ENCODE data around the gene CDH22.

The CDH22 gene

DNA sequence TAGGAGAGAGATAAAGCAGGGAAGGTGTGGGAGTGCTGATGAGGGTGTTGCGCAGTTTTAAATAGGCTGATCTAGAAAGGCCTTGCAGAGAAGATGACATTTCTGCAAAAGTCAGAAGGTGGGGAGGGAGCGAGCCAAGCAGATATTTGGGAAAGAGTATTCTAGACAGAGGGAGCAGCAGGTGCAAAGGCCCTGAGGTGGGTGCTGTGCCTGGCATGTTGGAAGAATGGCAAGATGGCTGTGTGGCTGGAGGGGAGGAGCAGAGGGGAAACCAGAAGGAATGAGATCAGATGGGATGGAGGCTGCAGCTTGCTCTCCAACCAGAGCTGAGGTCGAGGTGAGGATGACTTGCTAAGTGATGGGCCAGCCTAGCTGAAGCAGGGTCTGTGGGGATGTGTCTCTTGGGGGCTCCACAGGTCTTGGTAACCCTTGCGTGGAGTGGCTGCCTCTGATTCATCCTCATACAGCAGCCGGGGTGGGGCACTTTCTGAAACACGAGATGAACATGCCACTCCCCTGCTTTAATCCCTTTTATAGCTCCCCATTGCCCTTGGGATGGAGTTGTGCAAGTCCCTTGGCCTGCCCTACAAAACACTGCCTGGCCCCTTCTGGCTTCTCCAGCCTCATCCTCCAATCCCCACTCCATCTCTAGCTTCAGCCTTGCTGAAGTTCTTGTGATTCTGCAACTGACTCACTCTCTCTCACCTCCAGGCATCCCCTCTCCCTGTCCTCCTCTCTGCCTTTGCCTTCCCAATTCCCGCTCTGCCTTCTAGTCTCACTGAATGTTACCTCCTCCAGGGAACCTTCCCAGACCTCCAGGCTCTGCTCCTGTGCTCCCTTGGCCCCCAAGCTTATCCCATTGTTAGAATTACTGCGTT is 94.1 kb downstream of the CDH22 start:
- DNase-seq (ENCODE audit: extremely low spot score): no peak
- POLR2A ChIA-PET: no interaction called here
- TF ChIP-seq BHLHE40 (IDR thresholded peaks at IDR 0.05; ENCODE audit: borderline replicate concordance): no peak
- no peak for TF ChIP-seq FOXA1 (IDR thresholded peaks at IDR 0.05)
- no peak for TF ChIP-seq ELF4 (IDR thresholded peaks at IDR 0.05)
- TF ChIP-seq FOXK2 (IDR thresholded peaks at IDR 0.05): no peak
- no peak for TF ChIP-seq L3MBTL2 (conservative IDR thresholded peaks at IDR 0.05)
- TF ChIP-seq FOXM1 (IDR thresholded peaks at IDR 0.05; ENCODE audit: borderline replicate concordance): no peak
- TF ChIP-seq SUZ12 (IDR thresholded peaks at IDR 0.05): no peak
- TF ChIP-seq ARNT (IDR thresholded peaks at IDR 0.05): no peak
- TF ChIP-seq TARDBP (IDR thresholded peaks at IDR 0.05): no peak
- TF ChIP-seq NFRKB (IDR thresholded peaks at IDR 0.05): no peak
- CTCF ChIA-PET: no interaction called here

DNA sequence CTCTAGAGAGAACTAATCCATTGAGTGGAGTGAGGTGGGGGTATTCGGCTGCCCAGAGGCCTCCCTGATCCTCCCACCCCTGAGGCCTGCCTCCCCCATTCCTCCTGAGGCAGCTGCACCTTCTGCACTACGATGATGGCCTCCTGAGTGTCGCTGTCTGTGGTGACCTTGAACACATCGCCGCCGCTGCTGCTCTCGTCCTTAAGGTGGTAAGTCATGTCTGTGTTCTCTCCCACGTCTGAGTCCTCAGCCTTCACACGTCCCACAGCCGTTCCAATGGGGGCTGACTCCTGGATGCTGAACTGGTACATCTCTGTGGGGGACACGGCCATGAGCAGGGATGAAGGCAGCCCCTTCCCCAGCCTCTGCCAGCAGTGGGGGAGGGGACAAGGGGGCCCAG is 95.4 kb downstream of the CDH22 start:
- CTCF ChIA-PET: no interaction called here
- POLR2A ChIA-PET: no interaction called here

DNA sequence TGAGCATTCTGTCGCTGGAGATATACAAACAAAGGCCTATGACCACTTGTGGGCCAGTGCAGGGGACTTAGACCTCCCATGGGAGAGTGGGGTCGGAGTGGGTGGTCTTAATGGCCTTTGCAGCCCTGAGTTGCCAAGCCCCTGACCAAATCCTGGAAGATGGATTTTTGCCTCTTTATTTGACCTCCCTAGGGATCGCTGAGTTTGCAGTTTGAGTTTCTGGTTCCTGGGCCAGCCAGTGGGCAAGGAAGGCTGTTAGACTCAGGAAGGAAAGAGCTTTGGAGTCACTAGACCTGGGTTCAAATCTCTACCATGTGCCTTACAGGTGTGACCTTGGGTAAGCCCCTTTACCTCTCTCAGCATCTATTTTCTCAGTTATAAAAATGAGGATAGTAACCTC is 96.0 kb downstream of the CDH22 start:
- TF ChIP-seq NFRKB (IDR thresholded peaks at IDR 0.05) (no peak), FOXK2 (IDR thresholded peaks at IDR 0.05) (no peak), ELF4 (IDR thresholded peaks at IDR 0.05) (no peak), FOXA1 (IDR thresholded peaks at IDR 0.05) (no peak), BHLHE40 (IDR thresholded peaks at IDR 0.05; ENCODE audit: borderline replicate concordance) (no peak), LEF1 (IDR thresholded peaks at IDR 0.05; ENCODE audit: borderline replicate concordance) (no peak), ZNF384 (IDR thresholded peaks at IDR 0.05) (no peak), TARDBP (IDR thresholded peaks at IDR 0.05) (no peak), SUZ12 (IDR thresholded peaks at IDR 0.05) (no peak), SP1 (IDR thresholded peaks at IDR 0.05) (no peak), HDGF (IDR thresholded peaks at IDR 0.05; ENCODE audit: borderline replicate concordance) (no peak), L3MBTL2 (conservative IDR thresholded peaks at IDR 0.05) (no peak), ARNT (IDR thresholded peaks at IDR 0.05) (no peak)
- TF ChIP-seq, protein P1, sequence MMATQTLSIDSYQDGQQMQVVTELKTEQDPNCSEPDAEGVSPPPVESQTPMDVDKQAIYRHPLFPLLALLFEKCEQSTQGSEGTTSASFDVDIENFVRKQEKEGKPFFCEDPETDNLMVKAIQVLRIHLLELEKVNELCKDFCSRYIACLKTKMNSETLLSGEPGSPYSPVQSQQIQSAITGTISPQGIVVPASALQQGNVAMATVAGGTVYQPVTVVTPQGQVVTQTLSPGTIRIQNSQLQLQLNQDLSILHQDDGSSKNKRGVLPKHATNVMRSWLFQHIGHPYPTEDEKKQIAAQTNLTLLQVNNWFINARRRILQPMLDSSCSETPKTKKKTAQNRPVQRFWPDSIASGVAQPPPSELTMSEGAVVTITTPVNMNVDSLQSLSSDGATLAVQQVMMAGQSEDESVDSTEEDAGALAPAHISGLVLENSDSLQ (IDR thresholded peaks at IDR 0.05): no peak
- POLR2A ChIA-PET: no interaction called here
- no peak for DNase-seq (ENCODE audit: extremely low spot score)
- CTCF ChIA-PET: no interaction called here

More for the DNA sequence above, 95.4 kb downstream of the CDH22 start:
- DNase-seq (ENCODE audit: extremely low spot score): no peak
- TF ChIP-seq FOXA1 (IDR thresholded peaks at IDR 0.05): no peak
- TF ChIP-seq, protein P1 (IDR thresholded peaks at IDR 0.05): no peak
- no peak for TF ChIP-seq FOXK2 (IDR thresholded peaks at IDR 0.05)
- TF ChIP-seq BHLHE40 (IDR thresholded peaks at IDR 0.05; ENCODE audit: borderline replicate concordance): no peak
- no peak for TF ChIP-seq ARNT (IDR thresholded peaks at IDR 0.05)
- TF ChIP-seq SUZ12 (IDR thresholded peaks at IDR 0.05): no peak
- TF ChIP-seq HDGF (IDR thresholded peaks at IDR 0.05; ENCODE audit: borderline replicate concordance): no peak
- TF ChIP-seq CTBP1 (IDR thresholded peaks at IDR 0.05; ENCODE audit: borderline replicate concordance): no peak
- TF ChIP-seq ELF4 (IDR thresholded peaks at IDR 0.05): no peak
- TF ChIP-seq ZNF384 (IDR thresholded peaks at IDR 0.05): no peak

DNA sequence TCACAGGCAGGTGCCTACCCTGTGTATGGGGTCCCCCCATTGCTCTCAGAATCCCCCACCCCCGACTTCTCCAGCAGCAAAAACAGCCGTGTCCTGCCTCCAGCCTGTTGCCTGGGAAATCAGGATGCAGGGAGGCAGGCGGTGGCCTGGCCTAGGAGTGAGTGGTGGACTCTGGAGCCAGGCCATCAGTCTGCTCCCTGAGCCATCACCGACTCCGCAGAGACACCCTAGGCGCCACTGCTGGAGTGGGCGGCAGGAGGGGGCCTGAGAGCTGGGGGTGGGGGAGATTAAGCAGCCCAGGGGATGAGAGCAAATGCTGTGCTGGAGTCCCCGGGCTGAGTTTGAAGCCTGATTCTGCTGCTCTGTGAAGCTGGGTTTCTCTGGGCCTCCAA is 97.0 kb downstream of the CDH22 start:
- CTCF ChIA-PET: no interaction called here
- TF ChIP-seq TARDBP (IDR thresholded peaks at IDR 0.05) (no peak), ZNF384 (IDR thresholded peaks at IDR 0.05) (no peak), NFRKB (IDR thresholded peaks at IDR 0.05) (no peak), ELF4 (IDR thresholded peaks at IDR 0.05) (no peak), FOXA1 (IDR thresholded peaks at IDR 0.05) (no peak), CTBP1 (IDR thresholded peaks at IDR 0.05; ENCODE audit: borderline replicate concordance) (no peak), HDGF (IDR thresholded peaks at IDR 0.05; ENCODE audit: borderline replicate concordance) (no peak), FOXK2 (IDR thresholded peaks at IDR 0.05) (no peak), LEF1 (IDR thresholded peaks at IDR 0.05; ENCODE audit: borderline replicate concordance) (no peak)
- no peak for DNase-seq (ENCODE audit: extremely low spot score)
- POLR2A ChIA-PET: no interaction called here

DNA sequence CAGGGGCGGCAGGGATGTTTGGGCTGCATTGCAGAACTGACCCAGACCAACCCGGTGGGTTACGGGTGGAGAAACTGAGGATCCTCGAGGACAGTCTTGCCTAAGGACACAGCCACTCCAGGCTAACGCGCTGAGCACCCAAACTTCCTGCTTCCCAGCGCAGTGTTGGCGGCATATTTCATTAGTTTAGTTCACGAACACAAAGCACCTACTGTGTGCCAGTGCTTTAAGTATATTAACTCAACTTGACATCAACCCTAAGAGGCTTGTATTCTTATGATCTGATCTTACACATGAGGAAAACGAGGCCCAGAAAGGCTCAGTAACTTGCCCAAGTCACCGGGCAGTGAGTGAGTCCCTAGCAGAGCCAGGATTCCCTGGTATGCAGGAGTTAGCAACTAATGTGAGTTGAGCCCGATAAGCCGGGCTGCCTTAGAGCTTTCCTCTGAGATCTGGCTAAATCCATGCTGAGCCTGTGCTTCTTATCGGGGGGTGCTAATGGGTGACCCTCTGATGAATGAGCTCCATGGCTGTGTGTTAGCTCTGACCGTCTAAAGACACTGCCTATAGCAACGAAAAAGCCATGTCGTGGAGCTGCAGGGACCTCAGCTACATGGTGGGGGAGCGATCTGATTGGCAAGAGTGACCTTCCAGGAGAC is 97.5 kb downstream of the CDH22 start:
- DNase-seq (ENCODE audit: extremely low spot score): no peak
- ChIA-PET POLR2A (no interaction called here), CTCF (no interaction called here)
- TF ChIP-seq ELF4 (IDR thresholded peaks at IDR 0.05): no peak
- no peak for TF ChIP-seq FOXK2 (IDR thresholded peaks at IDR 0.05)
- TF ChIP-seq BHLHE40 (IDR thresholded peaks at IDR 0.05; ENCODE audit: borderline replicate concordance): no peak
- TF ChIP-seq NFRKB (IDR thresholded peaks at IDR 0.05): no peak
- TF ChIP-seq LEF1 (IDR thresholded peaks at IDR 0.05; ENCODE audit: borderline replicate concordance): no peak
- no peak for TF ChIP-seq L3MBTL2 (conservative IDR thresholded peaks at IDR 0.05)
- TF ChIP-seq FOXM1 (IDR thresholded peaks at IDR 0.05; ENCODE audit: borderline replicate concordance): no peak
- TF ChIP-seq ZNF384 (IDR thresholded peaks at IDR 0.05): no peak
- no peak for TF ChIP-seq SP1 (IDR thresholded peaks at IDR 0.05)
- TF ChIP-seq, protein P1 (IDR thresholded peaks at IDR 0.05): no peak
- no peak for TF ChIP-seq HDGF (IDR thresholded peaks at IDR 0.05; ENCODE audit: borderline replicate concordance)
- TF ChIP-seq SUZ12 (IDR thresholded peaks at IDR 0.05): no peak
